GM23248 (cell line): ENCODE data around the gene COL18A1. TPM values are rescaled to one million over a fixed set of nuclear protein-coding genes. Genes with fewer than 3 reads are reported as not detected.

Experiments
- DNase-seq: peaks from one replicate; pipeline ENCODE4 v3.0.0-alpha.2; 2015
- H2AFZ ChIP-seq: fragments of 200-600 bp; sonication (generic); 2 replicates; pipeline ENCODE4 v1.6.1; 2016; ENCODE audit warnings: antibody characterized with exemption
- H3F3A ChIP-seq: fragments of 200-600 bp; sonication (generic); 2 replicates; pipeline ENCODE4 v1.6.1; 2016; ENCODE audit warnings: mild to moderate bottlenecking, antibody characterized with exemption, mixed run types; ENCODE audit not compliant: insufficient read depth
- H3K27ac ChIP-seq: fragments of 200-600 bp; sonication (generic); 2 replicates; pipeline ENCODE4 v1.5.1; 2016; ENCODE audit warnings: mild to moderate bottlenecking
- H3K27me3 ChIP-seq: fragments of 200-600 bp; sonication (generic); replicated peaks from 2 replicates; pipeline ENCODE4 v1.6.1; 2016; ENCODE audit warnings: mild to moderate bottlenecking; ENCODE audit not compliant: insufficient read depth
- H3K36me3 ChIP-seq: fragments of 200-600 bp; sonication (generic); 2 replicates; pipeline ENCODE4 v1.6.1; 2016; ENCODE audit warnings: low read depth, mild to moderate bottlenecking
- H3K4me1 ChIP-seq: fragments of 200-600 bp; sonication (generic); 2 replicates; pipeline ENCODE4 v1.6.1; 2016; ENCODE audit warnings: mild to moderate bottlenecking; ENCODE audit not compliant: insufficient read depth
- H3K4me2 ChIP-seq: fragments of 200-600 bp; sonication (generic); one replicate; pipeline ENCODE4 v1.6.1; 2016; ENCODE audit warnings: mild to moderate bottlenecking; ENCODE audit not compliant: unreplicated experiment
- H3K4me3 ChIP-seq: fragments of 200-600 bp; sonication (generic); 2 replicates; pipeline ENCODE4 v1.5.1; 2016; ENCODE audit warnings: mild to moderate bottlenecking
- H3K79me2 ChIP-seq: fragments of 200-600 bp; sonication (generic); 2 replicates; pipeline ENCODE4 v1.6.1; 2016; ENCODE audit warnings: mild to moderate bottlenecking; ENCODE audit not compliant: insufficient read depth
- H3K9ac ChIP-seq: fragments of 200-600 bp; sonication (generic); 2 replicates; pipeline ENCODE4 v1.6.1; 2016; ENCODE audit warnings: mild to moderate bottlenecking
- H3K9me2 ChIP-seq: fragments of 200-600 bp; sonication (generic); 2 replicates; pipeline ENCODE4 v1.6.1; 2016; ENCODE audit warnings: mixed run types, mild to moderate bottlenecking, moderate library complexity; ENCODE audit not compliant: insufficient read depth
- H3K9me3 ChIP-seq: fragments of 200-600 bp; sonication (generic); one replicate; pipeline ENCODE4 v1.6.1; 2017; ENCODE audit warnings: low read depth
- H4K20me1 ChIP-seq: fragments of 200-600 bp; sonication (generic); 2 replicates; pipeline ENCODE4 v1.6.0; 2016; ENCODE audit not compliant: insufficient read depth
- EZH2 ChIP-seq: fragments of 200-600 bp; sonication (generic); IDR thresholded peaks from 2 replicates; pipeline ENCODE4 v1.6.1; 2018; ENCODE audit warnings: antibody characterized with exemption, mild to moderate bottlenecking; ENCODE audit not compliant: insufficient read depth, poor library complexity, severe bottlenecking
- EZH2phosphoT487 ChIP-seq: fragments of 200-600 bp; sonication (generic); IDR thresholded peaks from 2 replicates; pipeline ENCODE4 v1.6.1; 2018; ENCODE audit warnings: antibody characterized with exemption, moderate library complexity, mild to moderate bottlenecking, low read depth; ENCODE audit not compliant: insufficient read depth
- WGBS, 2 experiments: methylation state at CpG; one replicate each; pipeline ENCODE4 v1.1.6; 2015 to 2017; ENCODE audit warnings: low lambda C conversion rate in 2 of 2, low coverage in 1 of 2; ENCODE audit errors: missing lambda C conversion rate in 2 of 2; 5-methylcytosine and 5-hydroxymethylcytosine counted together
- in situ Hi-C: fragments of 300-500 bp; cut with MboI; formaldehyde crosslinking; loops from 2 replicates; pipeline ENCODE4 v1.15.0; 2020
- polyA plus RNA-seq: library from polyadenylated mRNA; unstranded; fragments of >200 nt; fragmentation: Nextera tagmentation; extraction: Ambion mirVana; gene quantifications from 2 replicates; pipeline ENCODE4 v1.2.1, GENCODE V29; 2016
- total RNA-seq: library from RNA; depleted of rRNA; stranded (reverse); fragments of >200 nt; shearing (Covaris generic); gene quantifications from 2 replicates; pipeline ENCODE4 v1.2.3, GENCODE V29; 2014

COL18A1 gene
- total and polyA plus RNA-seq, 2 experiments from 2014 or later = 1.7 to 30.5 TPM

DNA sequence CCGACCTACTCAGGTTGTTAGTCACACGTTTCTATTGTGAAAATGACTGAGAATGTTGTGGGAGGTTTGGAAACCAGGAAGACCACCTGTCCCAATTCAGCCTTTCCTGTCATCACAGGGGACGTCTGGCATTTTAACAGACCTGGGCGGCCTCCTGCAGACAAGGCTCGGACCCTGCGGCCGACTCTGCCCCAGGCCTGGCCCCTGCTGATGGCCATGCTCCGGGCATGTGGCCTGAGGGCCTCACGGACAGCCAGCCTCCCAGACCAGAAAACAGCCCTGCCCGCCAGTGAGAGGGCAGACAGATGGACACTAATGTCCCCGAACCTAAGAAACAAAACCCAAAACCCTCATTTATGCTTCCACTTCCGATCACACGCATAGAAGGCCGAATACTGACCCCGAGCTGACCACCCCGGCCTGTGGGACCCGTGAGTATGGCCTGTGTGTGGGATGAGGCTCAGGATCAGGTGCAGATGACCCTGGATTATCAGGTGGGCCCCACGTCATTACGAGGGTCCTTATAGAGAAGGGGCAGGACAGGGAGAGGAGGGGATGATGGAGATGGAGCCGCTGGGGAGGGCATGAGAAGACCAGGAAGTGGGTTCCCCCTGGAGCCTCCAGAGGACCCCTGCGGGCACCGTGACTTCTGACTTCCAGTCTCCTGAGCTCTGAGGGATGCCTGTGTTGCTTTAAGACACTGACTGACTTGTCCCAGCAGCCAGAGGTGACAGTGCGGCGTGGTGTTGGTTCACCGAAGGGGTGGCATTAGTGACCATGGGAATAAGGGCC, 9.6 kb downstream of the COL18A1 start:
- Histone ChIP-seq H3K36me3 (no peaks in the 10 kb centered on the region), H3K27me3 (no peaks in the 10 kb centered on the region), H3K9me2 (no peaks in the 10 kb centered on the region), H3K79me2 (no peaks in the 10 kb centered on the region), H2AFZ (no peak overlapping the region), H3K4me3 (no peak overlapping the region), H3F3A (no peaks in the 10 kb centered on the region), H3K9ac (no peak overlapping the region), H4K20me1 (no peaks in the 10 kb centered on the region), H3K4me2 (no peak overlapping the region), H3K4me1 (no peaks in the 10 kb centered on the region), H3K9me3 (no peaks in the 10 kb centered on the region), H3K27ac (no peak overlapping the region)
- in situ Hi-C loops = no loop called here
- 89 to 93% methylated on average over 25 of the region's 25 CpGs for WGBS, 2 experiments
- TF ChIP-seq EZH2 (no peak), EZH2phosphoT487 (no peak)
- DNase-seq = no peak

DNA sequence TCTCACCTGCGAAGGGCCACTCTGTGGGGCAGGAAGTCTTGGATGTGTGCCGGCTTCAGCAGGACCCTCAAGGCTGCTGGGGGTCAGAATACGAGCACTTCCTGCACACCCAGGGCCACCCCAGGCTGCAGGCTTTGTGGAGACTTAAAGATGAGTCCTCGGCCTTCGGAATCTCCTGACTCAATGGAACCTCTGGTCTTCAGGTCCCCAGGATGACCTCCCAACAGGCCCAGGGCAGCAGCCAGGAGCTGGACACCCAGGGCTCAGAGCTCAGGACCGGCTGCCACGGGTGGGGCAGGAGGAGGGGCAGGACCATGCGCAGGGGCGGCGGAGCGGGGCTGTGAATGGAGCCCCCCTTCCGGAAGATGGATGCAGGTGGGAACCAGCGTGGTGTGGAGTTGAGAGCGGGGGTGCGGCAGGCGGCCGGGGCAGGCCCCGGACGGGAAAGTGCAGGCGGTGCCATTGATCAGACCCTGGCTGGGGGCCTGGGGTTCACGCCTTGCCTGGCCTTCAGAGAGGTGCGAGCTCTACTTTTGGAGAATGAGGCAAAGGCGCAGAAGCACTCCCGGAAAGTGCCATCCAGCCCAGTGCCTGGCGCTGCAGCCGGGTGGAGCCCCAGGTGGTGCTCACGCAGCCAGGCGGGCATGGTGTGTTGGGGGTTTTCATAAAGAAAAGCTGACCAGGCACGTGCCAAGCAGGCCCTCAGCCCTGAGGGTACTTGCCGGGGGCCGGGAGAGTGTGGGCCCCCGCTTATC, 10.4 kb downstream of the COL18A1 start:
- Histone ChIP-seq H4K20me1 (no peaks in the 10 kb centered on the region), H3K27ac (no peak overlapping the region), H3F3A (no peaks in the 10 kb centered on the region), H3K4me3 (no peak overlapping the region), H3K9ac (no peak overlapping the region), H3K27me3 (no peaks in the 10 kb centered on the region), H3K9me2 (no peaks in the 10 kb centered on the region), H2AFZ (no peak overlapping the region), H3K4me1 (no peaks in the 10 kb centered on the region), H3K79me2 (no peaks in the 10 kb centered on the region), H3K9me3 (no peaks in the 10 kb centered on the region), H3K4me2 (no peak overlapping the region), H3K36me3 (no peaks in the 10 kb centered on the region)
- TF ChIP-seq EZH2 (no peak), EZH2phosphoT487 (no peak)
- DNase-seq = no peak
- WGBS, 2 experiments = 88 to 89% methylated on average over 25 to 32 of the region's 32 CpGs
- in situ Hi-C loops = no loop called here

DNA sequence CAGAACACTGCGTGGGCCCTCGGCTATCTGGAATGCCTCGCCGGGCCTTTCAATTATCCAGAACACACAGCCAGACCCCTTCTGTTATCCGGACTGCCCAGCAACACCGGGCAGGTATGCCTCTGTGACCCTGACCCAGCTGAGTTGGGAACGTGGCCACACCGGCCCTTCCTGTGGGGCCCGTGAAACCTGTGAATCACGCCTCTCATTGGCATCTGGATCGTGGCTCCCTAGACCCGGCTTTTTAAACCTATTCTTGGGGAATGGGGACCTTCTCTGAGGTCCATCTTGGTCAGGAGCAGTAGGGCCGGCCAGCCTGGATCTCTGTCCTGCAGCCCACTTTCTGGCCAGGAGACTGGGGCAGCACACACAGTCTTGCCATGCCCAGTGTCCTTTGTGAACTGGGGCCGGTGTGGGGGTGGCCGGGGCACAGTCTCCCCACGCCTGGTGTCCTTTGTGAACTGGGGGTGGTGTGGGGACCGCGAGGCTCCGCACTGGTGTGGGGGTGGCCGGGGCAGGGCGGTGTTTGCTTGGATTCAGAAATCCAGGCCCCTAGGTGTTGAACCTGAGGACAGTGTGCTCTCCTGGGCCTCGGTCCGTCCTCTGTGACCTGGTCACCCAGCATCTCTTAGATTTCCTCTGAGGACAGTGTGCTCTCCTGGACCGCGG, 11.1 kb downstream of the COL18A1 start:
- no peaks in the 10 kb centered on the region for H3K9me3 ChIP-seq
- H3K36me3 ChIP-seq = no peaks in the 10 kb centered on the region
- TF ChIP-seq EZH2phosphoT487 (no peak), EZH2 (no peak)
- no peak overlapping the region for H3K9ac ChIP-seq
- DNase-seq = no peak
- in situ Hi-C loops = no loop called here
- no peak overlapping the region for H3K4me2 ChIP-seq
- H3K4me1 ChIP-seq = no peaks in the 10 kb centered on the region
- H3K4me3 ChIP-seq = no peak overlapping the region
- 79 to 82% methylated on average over 18 to 25 of the region's 25 CpGs for WGBS, 2 experiments
- H2AFZ ChIP-seq = no peak overlapping the region
- no peaks in the 10 kb centered on the region for H3K9me2 ChIP-seq
- no peaks in the 10 kb centered on the region for H4K20me1 ChIP-seq
- no peaks in the 10 kb centered on the region for H3K79me2 ChIP-seq
- no peaks in the 10 kb centered on the region for H3K27me3 ChIP-seq
- H3F3A ChIP-seq = no peaks in the 10 kb centered on the region
- H3K27ac ChIP-seq = no peak overlapping the region

DNA sequence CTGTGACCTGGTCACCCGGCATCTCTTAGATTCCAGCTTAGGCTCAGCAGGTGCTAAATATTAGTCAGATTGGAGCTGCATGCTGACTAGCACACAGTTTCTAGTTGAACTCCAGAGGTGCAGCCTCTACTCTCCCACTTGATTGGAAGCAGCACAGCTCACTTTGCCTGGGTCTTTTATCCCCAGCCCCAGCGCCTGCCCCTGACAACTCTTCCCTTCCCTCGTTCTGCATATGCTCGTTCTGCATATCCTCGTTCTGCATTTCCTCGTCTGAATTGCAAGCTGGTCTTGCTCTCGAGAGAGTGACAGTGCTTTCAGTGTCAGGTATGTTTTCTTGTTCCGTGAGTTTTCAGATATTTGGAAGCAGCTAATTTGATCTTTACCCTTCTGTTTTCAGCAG, 11.7 kb downstream of the COL18A1 start:
- DNase-seq = no peak
- Histone ChIP-seq H3K4me2 (no peak overlapping the region), H3K27ac (no peak overlapping the region), H3K9me3 (no peaks in the 10 kb centered on the region), H3K79me2 (no peaks in the 10 kb centered on the region), H3K4me1 (no peaks in the 10 kb centered on the region), H3K4me3 (no peak overlapping the region), H3K9me2 (no peaks in the 10 kb centered on the region), H3K9ac (no peak overlapping the region), H2AFZ (no peak overlapping the region), H3K27me3 (no peaks in the 10 kb centered on the region), H3F3A (no peaks in the 10 kb centered on the region), H4K20me1 (no peaks in the 10 kb centered on the region), H3K36me3 (no peaks in the 10 kb centered on the region)
- WGBS, 2 experiments = 81 to 84% methylated on average over 8 of the region's 8 CpGs
- no peak for TF ChIP-seq EZH2
- no peak for TF ChIP-seq EZH2phosphoT487
- in situ Hi-C loops = no loop called here
